Measurements from ENCODE around the gene GPR17. TPM values are rescaled to one million over a fixed set of nuclear protein-coding genes. Genes with fewer than 3 reads are reported as not detected.

Gene GPR17
- polyA plus RNA-seq, 1 donor (not counting 4 experiments of a cell fraction or from before 2014, with no cell fraction given), result not detected

- DNase-seq (ENCODE audit: low read depth, low spot score) (no peak), FAIRE-seq (no peak)
- Histone ChIP-seq H3K9ac (ENCODE audit: control insufficient read depth, extremely low read depth, insufficient read depth, low read length) (no peak overlapping the region), H3K9me3 (ENCODE audit: control insufficient read depth, low read depth, low read length) (no peaks in the 10 kb centered on the region), H4K20me1 (ENCODE audit: control insufficient read depth, extremely low read depth, insufficient read depth, low read length) (no peaks in the 10 kb centered on the region), H3K4me2 (ENCODE audit: control insufficient read depth, extremely low read depth, insufficient read depth, low read depth, low read length) (no peak overlapping the region), H3K9me1 (ENCODE audit: control insufficient read depth, extremely low read depth, insufficient read depth, low read length) (no peaks in the 10 kb centered on the region), H3K79me2 (ENCODE audit: control insufficient read depth, insufficient read depth, low read length) (no peaks in the 10 kb centered on the region), H3K36me3 (ENCODE audit: control insufficient read depth in 2 of 2, extremely low read depth in 1 of 2, insufficient read depth in 2 of 2, low read length in 2 of 2) (no peaks in the 10 kb centered on the region), H2AFZ (ENCODE audit: control insufficient read depth, low read length) (no peak overlapping the region), H3K4me3 (ENCODE audit: control insufficient read depth in 2 of 3, extremely low read depth in 1 of 3, insufficient read depth in 2 of 3, low read depth in 1 of 3, low read length in 3 of 3) (no peak overlapping the region), H3K27ac (ENCODE audit: control insufficient read depth, insufficient read depth, low read length) (no peak overlapping the region), H3K27me3 (ENCODE audit: control insufficient read depth, extremely low read depth, insufficient read depth, low read length) (no peaks in the 10 kb centered on the region), H3K4me1 (ENCODE audit: control insufficient read depth, extremely low read depth, insufficient read depth, low read length) (peaks cover 14% of the 10 kb centered on the region)
- TF ChIP-seq EZH2 (IDR thresholded peaks at IDR 0.05; ENCODE audit: low read length) (no peak), CTCF (optimal IDR thresholded peaks at IDR 0.05 in 1 of 3, IDR thresholded peaks at IDR 0.05 in 1 of 3, conservative IDR thresholded peaks at IDR 0.05 in 1 of 3; ENCODE audit: extremely low read depth in 1 of 3, insufficient read depth in 2 of 3, low read length in 3 of 3) (no peak)
- dilution Hi-C loops (cut with MboI; ENCODE audit: extremely low pct_ligation_motif_present, low sequenced_read_pairs), result no loop called here
These were observed 4.8 kb upstream of the GPR17 start for GRCh38 chr2:127641133-127641532.

GRCh38 chr2:127641846-127642507 is 4.0 kb upstream of the GPR17 start:
- Histone ChIP-seq H3K9me3 (ENCODE audit: control insufficient read depth, low read depth, low read length) (no peaks in the 10 kb centered on the region), H3K4me2 (ENCODE audit: control insufficient read depth, extremely low read depth, insufficient read depth, low read depth, low read length) (no peak overlapping the region), H3K79me2 (ENCODE audit: control insufficient read depth, insufficient read depth, low read length) (no peaks in the 10 kb centered on the region), H3K9ac (ENCODE audit: control insufficient read depth, extremely low read depth, insufficient read depth, low read length) (no peak overlapping the region), H4K20me1 (ENCODE audit: control insufficient read depth, extremely low read depth, insufficient read depth, low read length) (no peaks in the 10 kb centered on the region), H3K4me1 (ENCODE audit: control insufficient read depth, extremely low read depth, insufficient read depth, low read length) (peaks cover 18% of the 10 kb centered on the region), H3K36me3 (ENCODE audit: control insufficient read depth in 2 of 2, extremely low read depth in 1 of 2, insufficient read depth in 2 of 2, low read length in 2 of 2) (no peaks in the 10 kb centered on the region), H3K4me3 (ENCODE audit: control insufficient read depth in 2 of 3, extremely low read depth in 1 of 3, insufficient read depth in 2 of 3, low read depth in 1 of 3, low read length in 3 of 3) (no peak overlapping the region), H3K27ac (ENCODE audit: control insufficient read depth, insufficient read depth, low read length) (no peak overlapping the region), H3K9me1 (ENCODE audit: control insufficient read depth, extremely low read depth, insufficient read depth, low read length) (no peaks in the 10 kb centered on the region), H2AFZ (ENCODE audit: control insufficient read depth, low read length) (no peak overlapping the region), H3K27me3 (ENCODE audit: control insufficient read depth, extremely low read depth, insufficient read depth, low read length) (no peaks in the 10 kb centered on the region)
- dilution Hi-C loops (cut with MboI; ENCODE audit: extremely low pct_ligation_motif_present, low sequenced_read_pairs), result no loop called here
- FAIRE-seq (no peak), DNase-seq (ENCODE audit: low read depth, low spot score) (no peak)
- no peak for TF ChIP-seq EZH2 (IDR thresholded peaks at IDR 0.05; ENCODE audit: low read length)
- TF ChIP-seq CTCF (optimal IDR thresholded peaks at IDR 0.05 in 1 of 3, IDR thresholded peaks at IDR 0.05 in 1 of 3, conservative IDR thresholded peaks at IDR 0.05 in 1 of 3; ENCODE audit: extremely low read depth in 1 of 3, insufficient read depth in 2 of 3, low read length in 3 of 3), result no peak

Measured in keratinocyte (primary cell).